Fibroblast of lung (primary cell): Measurements from ENCODE around the gene FAM120AOS.

Experiments
- EZH2 ChIP-seq: IDR thresholded peaks from 2 replicates; pipeline ENCODE4 v1.5.1; 2012; ENCODE audit warnings: low read length, control low read depth, mild to moderate bottlenecking; ENCODE audit errors: missing control alignments
- TF ChIP-seq, protein P1 (sequence below), 2 donors: IDR thresholded peaks in 1 of 2; conservative IDR thresholded peaks in 1 of 2; 1 replicate in 1 of 2; 2 replicates in 1 of 2; pipeline ENCODE4 v1.5.1; 2011 to 2012; ENCODE audit warnings: low read length in 2 of 2, control low read depth in 1 of 2, inconsistent platforms in 1 of 2, low read depth in 1 of 2, mild to moderate bottlenecking in 1 of 2

GRCh38 chr9:93427655-93428379 lies 25.6 kb downstream of the FAM120AOS start:
- TF ChIP-seq, protein P1, sequence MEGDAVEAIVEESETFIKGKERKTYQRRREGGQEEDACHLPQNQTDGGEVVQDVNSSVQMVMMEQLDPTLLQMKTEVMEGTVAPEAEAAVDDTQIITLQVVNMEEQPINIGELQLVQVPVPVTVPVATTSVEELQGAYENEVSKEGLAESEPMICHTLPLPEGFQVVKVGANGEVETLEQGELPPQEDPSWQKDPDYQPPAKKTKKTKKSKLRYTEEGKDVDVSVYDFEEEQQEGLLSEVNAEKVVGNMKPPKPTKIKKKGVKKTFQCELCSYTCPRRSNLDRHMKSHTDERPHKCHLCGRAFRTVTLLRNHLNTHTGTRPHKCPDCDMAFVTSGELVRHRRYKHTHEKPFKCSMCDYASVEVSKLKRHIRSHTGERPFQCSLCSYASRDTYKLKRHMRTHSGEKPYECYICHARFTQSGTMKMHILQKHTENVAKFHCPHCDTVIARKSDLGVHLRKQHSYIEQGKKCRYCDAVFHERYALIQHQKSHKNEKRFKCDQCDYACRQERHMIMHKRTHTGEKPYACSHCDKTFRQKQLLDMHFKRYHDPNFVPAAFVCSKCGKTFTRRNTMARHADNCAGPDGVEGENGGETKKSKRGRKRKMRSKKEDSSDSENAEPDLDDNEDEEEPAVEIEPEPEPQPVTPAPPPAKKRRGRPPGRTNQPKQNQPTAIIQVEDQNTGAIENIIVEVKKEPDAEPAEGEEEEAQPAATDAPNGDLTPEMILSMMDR (conservative IDR thresholded peaks at IDR 0.05 in 1 of 2, IDR thresholded peaks at IDR 0.05 in 1 of 2; ENCODE audit: low read depth in 1 of 2, low read length in 2 of 2) = peak in 1 of 2 donors; percentile 23
- TF ChIP-seq EZH2 = no peak
